LNCAP (cell line): ENCODE results near the gene PEX12.

ENCODE experiments used
- CTCF ChIP-seq: fragments of 450-650 bp; IDR thresholded peaks from 2 replicates; pipeline ENCODE4 v1.5.1; 2017; ENCODE audit warnings: mild to moderate bottlenecking

The PEX12 gene

GRCh38 chr17:35541434-35541833 is 36.9 kb downstream of the PEX12 start:
- TF ChIP-seq CTCF = no peak

GRCh38 chr17:35540589-35541404 is 37.6 kb downstream of the PEX12 start:
- no peak for TF ChIP-seq CTCF

GRCh38 chr17:35539659-35540026 is 38.7 kb downstream of the PEX12 start:
- TF ChIP-seq CTCF = peak; percentile 12

GRCh38 chr17:35537601-35538141 is 40.7 kb downstream of the PEX12 start, which contains the start of gene SLFN12L:
Gene SLFN12L, minus strand, starts transcription at chr17:35537678. Its CDS starts 15,314 bp downstream, at chr17:35522364.
- no peak for TF ChIP-seq CTCF

GRCh38 chr17:35536664-35537171 is 41.7 kb downstream of the PEX12 start:
- no peak for TF ChIP-seq CTCF

GRCh38 chr17:35534576-35535093 is 43.7 kb downstream of the PEX12 start:
- no peak for TF ChIP-seq CTCF

GRCh38 chr17:35531160-35531559 is 47.2 kb downstream of the PEX12 start:
- TF ChIP-seq CTCF = no peak
